ENCODE results near the gene ZNF227. TPM values are rescaled to one million over a fixed set of nuclear protein-coding genes. Genes with fewer than 3 reads are reported as not detected.
"Not testable (repeated sequence)": the region's sequence is repeated elsewhere in the genome, so short reads cannot be mapped to it uniquely, and the experiment has no call there.

ZNF227 gene
- total RNA-seq, 2 experiments from 2014 or later: 19.4 to 20.6 TPM

- H3K36me3 Mint-ChIP-seq (ENCODE audit: low read depth): peaks cover 12% of the 10 kb centered on the region
- ChIA-PET POLR2A (no interaction called here), CTCF (no interaction called here)
- H3K4me1 Mint-ChIP-seq: peaks cover 2% of the 10 kb centered on the region
- no peak overlapping the region for H3K4me3 Mint-ChIP-seq
- peaks cover 16% of the 10 kb centered on the region for H3K9me3 Mint-ChIP-seq (ENCODE audit: low read depth)
- H3K27me3 Mint-ChIP-seq: peaks cover 3% of the 10 kb centered on the region
- no peak overlapping the region for H3K27ac Mint-ChIP-seq
- DNase-seq: no peak
- no peak for ATAC-seq
- intact Hi-C loops (cut with DNase I, micrococcal nuclease): no loop called here
Measured at GRCh38 chr19:44202470-44202869, 9.9 kb upstream of the ZNF227 start.

GRCh38 chr19:44202974-44203373 lies 9.4 kb upstream of the ZNF227 start:
- peaks cover 16% of the 10 kb centered on the region for H3K9me3 Mint-ChIP-seq (ENCODE audit: low read depth)
- ChIA-PET POLR2A (no interaction called here), CTCF (no interaction called here)
- intact Hi-C loops (cut with DNase I, micrococcal nuclease): no loop called here
- ATAC-seq (no peak), DNase-seq (no peak)
- H3K27me3 Mint-ChIP-seq: peaks cover 3% of the 10 kb centered on the region
- H3K4me3 Mint-ChIP-seq: no peak overlapping the region
- H3K36me3 Mint-ChIP-seq (ENCODE audit: low read depth): peaks cover 12% of the 10 kb centered on the region
- H3K27ac Mint-ChIP-seq: no peak overlapping the region
- H3K4me1 Mint-ChIP-seq: peaks cover 4% of the 10 kb centered on the region

- H3K27me3 Mint-ChIP-seq; intact Hi-C loops (cut with DNase I, micrococcal nuclease); H3K4me3 Mint-ChIP-seq; H3K4me1 Mint-ChIP-seq; POLR2A ChIA-PET; ATAC-seq; H3K27ac Mint-ChIP-seq; CTCF ChIA-PET; DNase-seq: not testable (repeated sequence)
- Mint-ChIP-seq H3K36me3 (ENCODE audit: low read depth) (peaks cover 11% of the 10 kb centered on the region), H3K9me3 (ENCODE audit: low read depth) (peaks cover 17% of the 10 kb centered on the region)
Measured at GRCh38 chr19:44203877-44204276, 8.5 kb upstream of the ZNF227 start.

GRCh38 chr19:44204772-44205171 lies 7.6 kb upstream of the ZNF227 start:
- peaks cover 4% of the 10 kb centered on the region for H3K4me1 Mint-ChIP-seq
- peaks cover 8% of the 10 kb centered on the region for H3K36me3 Mint-ChIP-seq (ENCODE audit: low read depth)
- ATAC-seq: no peak
- CTCF ChIA-PET: no interaction called here
- intact Hi-C loops (cut with DNase I, micrococcal nuclease): no loop called here
- POLR2A ChIA-PET: no interaction called here
- H3K9me3 Mint-ChIP-seq (ENCODE audit: low read depth): peaks cover 17% of the 10 kb centered on the region
- DNase-seq: no peak
- H3K27me3 Mint-ChIP-seq: peaks cover 3% of the 10 kb centered on the region
- H3K4me3 Mint-ChIP-seq: no peak overlapping the region
- H3K27ac Mint-ChIP-seq: no peak overlapping the region

- Mint-ChIP-seq H3K4me1 (peaks cover 4% of the 10 kb centered on the region), H3K27me3 (peaks cover 2% of the 10 kb centered on the region), H3K27ac (peak overlapping the region; percentile 73), H3K4me3 (peak overlapping the region; percentile 80), H3K36me3 (ENCODE audit: low read depth) (peaks cover 8% of the 10 kb centered on the region), H3K9me3 (ENCODE audit: low read depth) (peaks cover 14% of the 10 kb centered on the region)
- ChIA-PET CTCF (interaction anchor here (0.6 to 0.8 kb wide), 3 partner anchors 98 to 679 kb away, joined by 3 to 4 read pairs (median 3); partner anchors contain the start of gene ZNF235), POLR2A (interaction anchor here (1.2 kb wide), 1 partner anchor 42 kb away, joined by 5 read pairs; the partner anchor contains the start of gene ZNF226)
- intact Hi-C loops (cut with DNase I, micrococcal nuclease): loop anchor here (1.0 to 2.0 kb wide), 12 partner anchors 42 to 293 kb away; partner anchors contain the start of genes ZNF225 (in 2 of the 2), ZNF180 (in 1 of the 2), ZNF221 (in 1 of the 2) and ZNF222 (in 1 of the 2)
- DNase-seq: peak; percentile 84
- ATAC-seq: peak; percentile 93
Measured at GRCh38 chr19:44207126-44207803, 5.1 kb upstream of the ZNF227 start.

- Mint-ChIP-seq H3K9me3 (ENCODE audit: low read depth) (peaks cover 7% of the 10 kb centered on the region), H3K27ac (peak overlapping the region; percentile 92), H3K4me3 (peak overlapping the region; percentile 90), H3K4me1 (peaks cover 20% of the 10 kb centered on the region), H3K36me3 (ENCODE audit: low read depth) (peaks cover 39% of the 10 kb centered on the region), H3K27me3 (no peaks in the 10 kb centered on the region)
- ChIA-PET CTCF (interaction anchor here (0.5 kb wide), 1 partner anchor 618 kb away, joined by 3 read pairs; no protein-coding TSS in a partner anchor), POLR2A (interaction anchor here (0.9 kb wide), 1 partner anchor 48 kb away, joined by 3 read pairs; the partner anchor contains the start of gene ZNF226)
- peak; percentile 12 for DNase-seq
- intact Hi-C loops (cut with DNase I, micrococcal nuclease): loop anchor here (1.0 to 2.0 kb wide), 14 partner anchors 46 to 288 kb away; partner anchors contain the start of genes ZNF230 (in 2 of the 2), ZNF235 (in 2 of the 2), ZNF180 (in 1 of the 2) and ZNF221 (in 1 of the 2)
- ATAC-seq: no peak
Measured at GRCh38 chr19:44212866-44213346, 574 bp downstream of the ZNF227 start.

- DNase-seq; H3K4me1 Mint-ChIP-seq; H3K27ac Mint-ChIP-seq; H3K4me3 Mint-ChIP-seq; ATAC-seq; POLR2A ChIA-PET; CTCF ChIA-PET; H3K27me3 Mint-ChIP-seq; intact Hi-C loops (cut with DNase I, micrococcal nuclease): not testable (repeated sequence)
- peaks cover 73% of the 10 kb centered on the region for H3K36me3 Mint-ChIP-seq (ENCODE audit: low read depth)
- peaks cover 10% of the 10 kb centered on the region for H3K9me3 Mint-ChIP-seq (ENCODE audit: low read depth)
Measured at GRCh38 chr19:44219926-44220325, 7.6 kb downstream of the ZNF227 start.

GRCh38 chr19:44220761-44221160 lies 8.4 kb downstream of the ZNF227 start:
- DNase-seq; H3K4me1 Mint-ChIP-seq; intact Hi-C loops (cut with DNase I, micrococcal nuclease); H3K4me3 Mint-ChIP-seq; CTCF ChIA-PET; ATAC-seq; H3K27me3 Mint-ChIP-seq; POLR2A ChIA-PET; H3K27ac Mint-ChIP-seq: not testable (repeated sequence)
- peaks cover 73% of the 10 kb centered on the region for H3K36me3 Mint-ChIP-seq (ENCODE audit: low read depth)
- peaks cover 11% of the 10 kb centered on the region for H3K9me3 Mint-ChIP-seq (ENCODE audit: low read depth)

GRCh38 chr19:44221291-44221690 lies 9.0 kb downstream of the ZNF227 start:
- H3K27ac Mint-ChIP-seq; H3K4me3 Mint-ChIP-seq; H3K27me3 Mint-ChIP-seq; POLR2A ChIA-PET; intact Hi-C loops (cut with DNase I, micrococcal nuclease); ATAC-seq; CTCF ChIA-PET; H3K4me1 Mint-ChIP-seq; DNase-seq: not testable (repeated sequence)
- Mint-ChIP-seq H3K9me3 (ENCODE audit: low read depth) (peaks cover 11% of the 10 kb centered on the region), H3K36me3 (ENCODE audit: low read depth) (peaks cover 72% of the 10 kb centered on the region)

GRCh38 chr19:44228318-44228717 lies 16.0 kb downstream of the ZNF227 start:
- ChIA-PET POLR2A (no interaction called here), CTCF (no interaction called here)
- intact Hi-C loops (cut with DNase I, micrococcal nuclease): no loop called here
- peaks cover 89% of the 10 kb centered on the region for H3K36me3 Mint-ChIP-seq (ENCODE audit: low read depth)
- H3K27ac Mint-ChIP-seq: no peak overlapping the region
- no peak for DNase-seq
- no peak for ATAC-seq
- no peak overlapping the region for H3K4me3 Mint-ChIP-seq
- H3K27me3 Mint-ChIP-seq: no peaks in the 10 kb centered on the region
- H3K9me3 Mint-ChIP-seq (ENCODE audit: low read depth): peaks cover 30% of the 10 kb centered on the region
- no peaks in the 10 kb centered on the region for H3K4me1 Mint-ChIP-seq

- no peaks in the 10 kb centered on the region for H3K4me1 Mint-ChIP-seq
- POLR2A ChIA-PET: no interaction called here
- H3K27me3 Mint-ChIP-seq: no peaks in the 10 kb centered on the region
- CTCF ChIA-PET: no interaction called here
- H3K9me3 Mint-ChIP-seq (ENCODE audit: low read depth): peaks cover 63% of the 10 kb centered on the region
- H3K36me3 Mint-ChIP-seq (ENCODE audit: low read depth): peaks cover 93% of the 10 kb centered on the region
- H3K27ac Mint-ChIP-seq: no peak overlapping the region
- ATAC-seq (no peak), DNase-seq (no peak)
- intact Hi-C loops (cut with DNase I, micrococcal nuclease): no loop called here
- H3K4me3 Mint-ChIP-seq: no peak overlapping the region
Measured at GRCh38 chr19:44232867-44233266, 20.5 kb downstream of the ZNF227 start.

- POLR2A ChIA-PET: no interaction called here
- Mint-ChIP-seq H3K9me3 (ENCODE audit: low read depth) (peaks cover 63% of the 10 kb centered on the region), H3K4me1 (no peaks in the 10 kb centered on the region), H3K27ac (no peak overlapping the region), H3K27me3 (no peaks in the 10 kb centered on the region), H3K4me3 (no peak overlapping the region), H3K36me3 (ENCODE audit: low read depth) (peaks cover 75% of the 10 kb centered on the region)
- intact Hi-C loops (cut with DNase I, micrococcal nuclease): no loop called here
- CTCF ChIA-PET: interaction anchor here (0.6 kb wide), 1 partner anchor 61 kb away, joined by 3 read pairs; no protein-coding TSS in a partner anchor
- no peak for DNase-seq
- ATAC-seq: no peak
Measured at GRCh38 chr19:44236384-44236783, 24.1 kb downstream of the ZNF227 start.

Measured in activated CD4-positive, alpha-beta T cell treated with anti-CD3 and anti-CD28 coated beads for 36 hours (primary cell).